Superior temporal gyrus (tissue), 1 donor: ENCODE measurements around the gene TTC27.
"Not testable (repeated sequence)": the region's sequence is repeated elsewhere in the genome, so short reads cannot be mapped to it uniquely, and the experiment has no call there.

Source experiments
- DNase-seq: peaks from one replicate; pipeline ENCODE4 v3.0.0-alpha.2; 2016; ENCODE audit errors: extremely low spot score

Gene TTC27

DNA sequence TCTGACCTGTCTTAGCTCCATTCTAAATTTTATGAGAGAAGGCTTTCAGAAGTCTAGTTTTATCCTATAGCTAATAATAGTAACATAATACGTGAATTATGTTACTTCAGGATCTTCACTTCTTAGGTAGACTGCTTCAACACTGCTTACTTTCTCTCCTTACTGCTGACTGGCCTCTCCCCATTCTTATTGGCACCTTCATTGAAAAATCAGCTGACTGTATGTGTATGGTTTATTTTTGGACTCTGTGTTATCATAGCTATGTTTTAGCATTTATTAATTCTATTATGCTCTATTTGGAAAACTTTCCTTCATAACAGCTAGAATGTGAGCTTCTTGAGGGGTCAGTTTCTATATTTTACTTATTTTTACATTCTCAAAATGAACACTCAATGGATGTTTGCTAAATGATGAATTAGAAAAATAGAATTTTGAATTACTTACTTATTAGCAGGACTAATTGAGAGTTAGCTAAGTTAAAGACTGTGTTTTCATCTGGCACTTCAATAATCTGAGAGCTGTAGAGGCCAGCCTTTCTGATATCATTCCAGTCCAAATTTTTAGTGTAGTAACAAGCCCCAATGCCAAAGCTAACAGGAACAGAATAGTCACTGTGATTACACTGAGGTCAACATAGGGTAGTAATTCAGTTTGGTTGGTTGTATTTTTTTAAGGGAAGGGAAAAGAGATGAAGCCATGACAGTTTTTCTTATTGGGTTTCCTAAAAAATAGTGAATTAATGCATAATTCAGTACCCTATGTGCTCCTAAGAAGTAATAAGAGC, 92.3 kb downstream of the TTC27 start:
- DNase-seq: no peak

- no peak for DNase-seq
Measured at GRCh38 chr2:32720771-32721170, 92.9 kb downstream of the TTC27 start.

- DNase-seq: no peak
Measured at GRCh38 chr2:32721376-32721775, 93.5 kb downstream of the TTC27 start.

GRCh38 chr2:32723467-32724079, 95.7 kb downstream of the TTC27 start:
- no peak for DNase-seq

GRCh38 chr2:32726678-32727077, 98.8 kb downstream of the TTC27 start:
- DNase-seq: not testable (repeated sequence)

- DNase-seq: no peak
Measured at GRCh38 chr2:32727157-32727556, 99.3 kb downstream of the TTC27 start.

GRCh38 chr2:32730958-32731357, 103.1 kb downstream of the TTC27 start:
- DNase-seq: not testable (repeated sequence)

- no peak for DNase-seq
Measured at GRCh38 chr2:32732120-32732519, 104.3 kb downstream of the TTC27 start.

- DNase-seq: no peak
Measured at GRCh38 chr2:32732912-32733472, 105.1 kb downstream of the TTC27 start.

DNA sequence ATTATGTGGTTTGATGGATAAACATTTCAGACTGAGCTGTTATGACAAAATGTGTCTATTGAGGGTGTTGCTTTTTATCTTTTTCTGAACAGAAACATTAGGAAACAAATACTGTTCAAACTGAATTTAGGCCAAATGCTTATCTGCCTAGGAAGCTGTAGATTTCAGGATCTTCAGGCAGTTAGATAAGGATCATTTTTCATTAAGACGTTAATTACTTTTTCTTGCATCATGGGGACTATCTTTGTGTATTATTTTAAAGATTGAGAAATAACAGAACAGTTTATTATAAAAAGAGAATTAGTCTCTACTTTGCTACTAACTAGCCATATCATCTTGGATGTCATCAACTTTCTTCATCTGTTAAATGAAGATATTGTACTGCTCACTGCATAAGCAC, 107.5 kb downstream of the TTC27 start:
- DNase-seq: no peak

GRCh38 chr2:32738939-32739338, 111.1 kb downstream of the TTC27 start:
- DNase-seq: no peak

GRCh38 chr2:32739664-32740063, 111.8 kb downstream of the TTC27 start:
- DNase-seq: no peak

DNA sequence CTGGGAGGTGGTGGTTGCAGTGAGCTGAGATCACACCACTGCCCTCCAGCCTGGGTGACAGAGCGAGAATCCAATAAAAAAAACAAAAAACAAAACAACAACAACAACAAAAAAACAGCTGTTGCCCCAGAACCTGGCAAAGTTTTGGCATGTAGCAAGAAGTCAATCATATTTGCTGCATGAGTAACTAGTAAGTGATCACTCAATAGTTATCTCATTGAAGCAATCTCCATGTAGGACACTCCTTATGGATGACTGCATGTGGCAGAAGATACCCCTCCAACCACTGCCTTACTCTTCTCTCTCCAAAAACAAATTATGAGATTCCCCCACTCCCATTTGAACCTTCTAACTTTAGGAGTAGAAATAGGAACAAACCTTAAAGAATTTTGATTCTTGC, 113.7 kb downstream of the TTC27 start:
- DNase-seq: no peak

- DNase-seq: no peak
Measured at GRCh38 chr2:32742376-32742775, 114.5 kb downstream of the TTC27 start.

- DNase-seq: no peak
Measured at GRCh38 chr2:32743480-32744236, 115.8 kb downstream of the TTC27 start.

GRCh38 chr2:32745191-32745590, 117.3 kb downstream of the TTC27 start:
- DNase-seq: no peak

GRCh38 chr2:32745675-32746074, 117.8 kb downstream of the TTC27 start:
- DNase-seq: no peak

- no peak for DNase-seq
Measured at GRCh38 chr2:32746669-32747068, 118.8 kb downstream of the TTC27 start.

DNA sequence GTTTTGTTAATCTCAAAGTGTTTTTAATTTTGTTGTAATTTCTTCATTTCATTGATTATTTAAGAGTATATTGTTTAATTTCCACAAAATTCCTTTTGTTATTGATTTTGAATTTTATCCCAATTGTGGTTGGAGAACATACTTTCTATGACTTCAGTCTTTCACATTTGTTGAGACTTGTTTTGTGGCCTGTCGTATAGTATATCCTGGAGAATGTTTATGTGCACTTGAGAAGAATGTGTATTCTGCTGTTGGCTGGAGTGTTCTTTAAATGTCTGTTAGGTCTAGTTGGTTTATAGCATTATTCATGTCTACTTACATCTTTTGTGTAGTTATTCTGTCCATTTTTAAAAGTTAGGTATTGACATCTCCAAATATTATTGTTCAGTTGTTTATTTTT, 120.3 kb downstream of the TTC27 start:
- no peak for DNase-seq

- DNase-seq: no peak
Measured at GRCh38 chr2:32750880-32751279, 123.0 kb downstream of the TTC27 start.

GRCh38 chr2:32752205-32752604, 124.4 kb downstream of the TTC27 start:
- DNase-seq: no peak

- no peak for DNase-seq
Measured at GRCh38 chr2:32752952-32753351, 125.1 kb downstream of the TTC27 start.
